NB4 (cell line): ENCODE data around the gene MUC6.

Source experiments
- MYC ChIP-seq: IDR thresholded peaks from 2 replicates; pipeline ENCODE4 v1.6.1; 2011; ENCODE audit warnings: low read depth, low read length
- POLR2A ChIP-seq: IDR thresholded peaks from 2 replicates; pipeline ENCODE4 v1.6.1; 2011; ENCODE audit warnings: mild to moderate bottlenecking; ENCODE audit not compliant: insufficient read length; ENCODE audit errors: extremely low read depth
- TF ChIP-seq, protein P1 (sequence below): IDR thresholded peaks from one replicate; pipeline ENCODE4 v1.5.1; 2012; ENCODE audit warnings: low read depth, low read length
- TF ChIP-seq, protein P2 (sequence below): IDR thresholded peaks from 2 replicates; pipeline ENCODE4 v1.6.1; 2011; ENCODE audit warnings: low read depth, low read length

DNA sequence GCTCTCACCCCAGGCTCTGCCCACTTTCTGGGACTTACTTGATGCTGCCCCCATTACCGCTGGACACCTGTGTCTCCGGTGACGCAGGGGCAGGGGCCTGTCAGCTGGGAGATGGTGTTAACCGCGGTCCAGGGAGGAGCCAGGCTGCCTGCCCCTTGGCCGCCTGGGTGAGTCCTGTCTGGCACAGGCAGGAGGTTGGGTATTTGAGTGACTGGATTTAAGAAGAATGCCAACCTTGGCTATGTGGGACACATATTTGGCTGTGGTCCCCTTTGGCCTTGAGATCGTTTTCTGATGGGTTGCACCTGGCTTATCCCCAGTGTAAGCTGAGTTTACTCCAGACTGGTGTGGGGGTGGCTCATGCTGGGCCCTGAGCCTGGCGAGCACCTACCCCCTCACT is 2.5 kb downstream of the MUC6 start:
- TF ChIP-seq POLR2A (no peak), MYC (no peak)
- TF ChIP-seq, protein P1, sequence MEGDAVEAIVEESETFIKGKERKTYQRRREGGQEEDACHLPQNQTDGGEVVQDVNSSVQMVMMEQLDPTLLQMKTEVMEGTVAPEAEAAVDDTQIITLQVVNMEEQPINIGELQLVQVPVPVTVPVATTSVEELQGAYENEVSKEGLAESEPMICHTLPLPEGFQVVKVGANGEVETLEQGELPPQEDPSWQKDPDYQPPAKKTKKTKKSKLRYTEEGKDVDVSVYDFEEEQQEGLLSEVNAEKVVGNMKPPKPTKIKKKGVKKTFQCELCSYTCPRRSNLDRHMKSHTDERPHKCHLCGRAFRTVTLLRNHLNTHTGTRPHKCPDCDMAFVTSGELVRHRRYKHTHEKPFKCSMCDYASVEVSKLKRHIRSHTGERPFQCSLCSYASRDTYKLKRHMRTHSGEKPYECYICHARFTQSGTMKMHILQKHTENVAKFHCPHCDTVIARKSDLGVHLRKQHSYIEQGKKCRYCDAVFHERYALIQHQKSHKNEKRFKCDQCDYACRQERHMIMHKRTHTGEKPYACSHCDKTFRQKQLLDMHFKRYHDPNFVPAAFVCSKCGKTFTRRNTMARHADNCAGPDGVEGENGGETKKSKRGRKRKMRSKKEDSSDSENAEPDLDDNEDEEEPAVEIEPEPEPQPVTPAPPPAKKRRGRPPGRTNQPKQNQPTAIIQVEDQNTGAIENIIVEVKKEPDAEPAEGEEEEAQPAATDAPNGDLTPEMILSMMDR = no peak
- TF ChIP-seq, protein P2, sequence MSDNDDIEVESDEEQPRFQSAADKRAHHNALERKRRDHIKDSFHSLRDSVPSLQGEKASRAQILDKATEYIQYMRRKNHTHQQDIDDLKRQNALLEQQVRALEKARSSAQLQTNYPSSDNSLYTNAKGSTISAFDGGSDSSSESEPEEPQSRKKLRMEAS = no peak
